IMR-90 (cell line): ENCODE data around the gene KCTD3. TPM values are rescaled to one million over a fixed set of nuclear protein-coding genes. Genes with fewer than 3 reads are reported as not detected.

Experiments used
- ATAC-seq: fragments of 200-7000 bp; cut with Tn5 transposase; 2 replicates; pipeline ENCODE4 v1.9.1; 2020; ENCODE audit warnings: low read depth, mild to moderate bottlenecking, moderate library complexity
- BruUV-seq: library from RNA; stranded (reverse); fragments of 400-500 nt; replicated peaks from 2 replicates; lab custom pipeline; 2021; lab: Mats Ljungman, UMichigan
- CTCF ChIA-PET: fragments of 300-600 bp; formaldehyde crosslinking; extraction: SDS; loops from one replicate; lab custom pipeline; 2021; ENCODE audit warnings: antibody characterized with exemption; lab: Yijun Ruan, JAX
- POLR2A ChIA-PET: fragments of 300-600 bp; sonication (Branson Sonifier 250); formaldehyde crosslinking; loops from one replicate; lab custom pipeline; 2022; ENCODE audit warnings: antibody characterized with exemption; ENCODE audit not compliant: unreplicated experiment; lab: Charles Lee
- DNase-seq: peaks from one replicate; pipeline ENCODE4 v3.0.0; 2013
- H2AFZ ChIP-seq: replicated peaks from 2 replicates; pipeline ENCODE3; 2013; ENCODE audit warnings: low read length, mild to moderate bottlenecking; ENCODE audit not compliant: poor library complexity
- H2AK5ac ChIP-seq: 2 replicates; pipeline ENCODE4 v1.6.1; 2013; ENCODE audit warnings: low read depth, low read length, inconsistent platforms
- H2AK9ac ChIP-seq: replicated peaks from 2 replicates; pipeline ENCODE3; 2013; ENCODE audit warnings: mild to moderate bottlenecking, low read depth, low read length, moderate library complexity; ENCODE audit not compliant: poor library complexity
- H2BK120ac ChIP-seq: 2 replicates; pipeline ENCODE4 v1.6.1; 2013; ENCODE audit warnings: low read depth, low read length, inconsistent platforms
- H2BK15ac ChIP-seq: 3 replicates; pipeline ENCODE4 v1.6.1; 2013; ENCODE audit warnings: low read depth, low read length, inconsistent platforms
- H2BK20ac ChIP-seq: 2 replicates; pipeline ENCODE4 v1.6.1; 2013; ENCODE audit warnings: low read depth, mild to moderate bottlenecking, inconsistent platforms, low read length, moderate library complexity
- H2BK5ac ChIP-seq: 2 replicates; pipeline ENCODE4 v1.6.1; 2013; ENCODE audit warnings: mild to moderate bottlenecking, low read depth, low read length, inconsistent platforms; ENCODE audit not compliant: poor library complexity, severe bottlenecking
- H3K14ac ChIP-seq: replicated peaks from 2 replicates; pipeline ENCODE4 v1.6.1; 2013; ENCODE audit warnings: low read depth, low read length, inconsistent platforms
- H3K18ac ChIP-seq: 2 replicates; pipeline ENCODE4 v1.6.1; 2013; ENCODE audit warnings: low read depth, low read length, control low read depth
- H3K23ac ChIP-seq: 2 replicates; pipeline ENCODE4 v1.6.1; 2013; ENCODE audit warnings: low read depth, low read length, inconsistent platforms
- H3K27ac ChIP-seq: 2 replicates; pipeline ENCODE4 v1.5.1; 2013; ENCODE audit warnings: mild to moderate bottlenecking, control low read depth, low read length; ENCODE audit not compliant: insufficient read depth
- H3K27me3 ChIP-seq: 2 replicates; pipeline ENCODE4 v1.6.1; 2013; ENCODE audit warnings: low read length; ENCODE audit not compliant: control insufficient read depth, insufficient read depth
- H3K36me3 ChIP-seq: 2 replicates; pipeline ENCODE4 v1.6.1; 2013; ENCODE audit warnings: low read length, mixed read lengths; ENCODE audit not compliant: control insufficient read depth, insufficient read depth
- H3K4ac ChIP-seq: 2 replicates; pipeline ENCODE4 v1.6.1; 2013; ENCODE audit warnings: low read depth, low read length, inconsistent platforms
- H3K4me1 ChIP-seq: 2 replicates; pipeline ENCODE4 v1.6.1; 2013; ENCODE audit warnings: low read length, mixed read lengths; ENCODE audit not compliant: control insufficient read depth, insufficient read depth
- H3K4me2 ChIP-seq: 2 replicates; pipeline ENCODE4 v1.6.1; 2013; ENCODE audit warnings: low read depth, mild to moderate bottlenecking, control low read depth, low read length, moderate library complexity
- H3K4me3 ChIP-seq: 2 replicates; pipeline ENCODE4 v1.5.1; 2013; ENCODE audit warnings: low read depth, mild to moderate bottlenecking, control low read depth, low read length, moderate library complexity; ENCODE audit not compliant: insufficient read depth
- H3K56ac ChIP-seq: 2 replicates; pipeline ENCODE4 v1.6.1; 2013; ENCODE audit warnings: low read length, inconsistent platforms; ENCODE audit not compliant: insufficient read depth; ENCODE audit errors: extremely low read depth
- H3K79me1 ChIP-seq, 2 experiments: 2 replicates each; pipeline ENCODE4 v1.6.1; 2013; ENCODE audit warnings: low read length in 2 of 2, inconsistent platforms in 1 of 2, low read depth in 1 of 2
- H3K9ac ChIP-seq: 2 replicates; pipeline ENCODE4 v1.6.1; 2013; ENCODE audit warnings: low read depth, low read length, control low read depth
- H3K9me1 ChIP-seq: 2 replicates; pipeline ENCODE4 v1.6.1; 2013; ENCODE audit warnings: low read length, inconsistent platforms; ENCODE audit not compliant: insufficient read depth
- H3K9me3 ChIP-seq: 2 replicates; pipeline ENCODE4 v1.6.1; 2013; ENCODE audit warnings: low read length; ENCODE audit not compliant: control insufficient read depth, insufficient read depth
- H4K20me1 ChIP-seq: 2 replicates; pipeline ENCODE4 v1.6.1; 2013; ENCODE audit warnings: low read length, inconsistent platforms; ENCODE audit not compliant: insufficient read depth
- H4K5ac ChIP-seq: 2 replicates; pipeline ENCODE4 v1.6.1; 2013; ENCODE audit warnings: mild to moderate bottlenecking, low read depth, low read length, control low read depth
- H4K8ac ChIP-seq, 2 experiments: 2 replicates each; pipeline ENCODE4 v1.6.1; 2013; ENCODE audit warnings: low read depth in 2 of 2, low read length in 2 of 2, control low read depth in 1 of 2, inconsistent platforms in 1 of 2
- H4K91ac ChIP-seq: 2 replicates; pipeline ENCODE4 v1.6.1; 2013; ENCODE audit warnings: low read depth, low read length, inconsistent platforms; ENCODE audit not compliant: insufficient read depth
- BHLHE40 ChIP-seq: fragments of 150-350 bp; IDR thresholded peaks from 2 replicates; pipeline ENCODE4 v1.6.1; 2016; ENCODE audit warnings: mild to moderate bottlenecking, low read depth, low read length
- CEBPB ChIP-seq: IDR thresholded peaks from 2 replicates; pipeline ENCODE4 v1.6.1; 2012; ENCODE audit warnings: low read depth, low read length, improper control_type of control experiment
- CHD1 ChIP-seq: IDR thresholded peaks from 2 replicates; pipeline ENCODE4 v1.6.1; 2012; ENCODE audit warnings: low read depth, low read length, improper control_type of control experiment
- FOS ChIP-seq: fragments of 150-350 bp; IDR thresholded peaks from 2 replicates; pipeline ENCODE4 v1.6.1; 2016; ENCODE audit warnings: low read depth, low read length
- MAFK ChIP-seq: IDR thresholded peaks from 2 replicates; pipeline ENCODE4 v1.6.1; 2012; ENCODE audit warnings: low read depth, low read length, improper control_type of control experiment
- MAZ ChIP-seq: IDR thresholded peaks from 2 replicates; pipeline ENCODE4 v1.6.1; 2012; ENCODE audit warnings: low read depth, mild to moderate bottlenecking, low read length, improper control_type of control experiment, moderate library complexity, borderline replicate concordance
- MXI1 ChIP-seq: IDR thresholded peaks from 2 replicates; pipeline ENCODE4 v1.6.1; 2012; ENCODE audit warnings: low read depth, mild to moderate bottlenecking, low read length, moderate library complexity, borderline replicate concordance
- NFE2L2 ChIP-seq: fragments of 150-350 bp; IDR thresholded peaks from 2 replicates; pipeline ENCODE4 v1.6.1; 2016; ENCODE audit warnings: low read depth, mild to moderate bottlenecking, low read length
- POLR2A ChIP-seq: IDR thresholded peaks from 2 replicates; pipeline ENCODE4 v1.6.1; 2012; ENCODE audit warnings: mild to moderate bottlenecking, low read depth, low read length
- RAD21 ChIP-seq: IDR thresholded peaks from 2 replicates; pipeline ENCODE4 v1.6.1; 2012; ENCODE audit warnings: low read length, improper control_type of control experiment
- RCOR1 ChIP-seq: IDR thresholded peaks from 2 replicates; pipeline ENCODE4 v1.6.1; 2012; ENCODE audit warnings: mild to moderate bottlenecking, low read length, improper control_type of control experiment; ENCODE audit not compliant: insufficient replicate concordance
- RFX5 ChIP-seq: IDR thresholded peaks from 2 replicates; pipeline ENCODE4 v1.8.0; 2012; ENCODE audit warnings: low read depth, mild to moderate bottlenecking, low read length, moderate library complexity
- SMC3 ChIP-seq: fragments of 150-350 bp; IDR thresholded peaks from 2 replicates; pipeline ENCODE4 v1.6.1; 2016; ENCODE audit warnings: low read depth, mild to moderate bottlenecking, antibody characterized with exemption, low read length, moderate library complexity
- USF2 ChIP-seq: fragments of 150-350 bp; IDR thresholded peaks from 2 replicates; pipeline ENCODE4 v1.6.1; 2017; ENCODE audit warnings: mild to moderate bottlenecking, antibody characterized with exemption, low read length, low read depth
- WGBS, 2 experiments: methylation state at CpG; one replicate each; pipeline versions ENCODE4 v1.1.5 to v1.1.7; 2013; ENCODE audit warnings: missing lambda C conversion rate in 2 of 2; ENCODE audit not compliant: insufficient read length in 1 of 2; ENCODE audit errors: extremely low coverage in 2 of 2; 5-methylcytosine and 5-hydroxymethylcytosine counted together
- dilution Hi-C: fragments of 300-500 bp; cut with HindIII; formaldehyde crosslinking; loops from one replicate; pipeline ENCODE4 v1.14.3; 2018; ENCODE audit warnings: low sequenced_read_pairs; ENCODE audit not compliant: unreplicated experiment
- in situ Hi-C: fragments of 300-500 bp; cut with MboI; formaldehyde crosslinking; loops from 3 replicates; pipeline ENCODE4 v1.14.3; 2019; ENCODE audit warnings: low sequenced_read_pairs, inconsistent platforms, mixed read lengths
- intact Hi-C: fragments of 100-400 bp; cut with micrococcal nuclease; formaldehyde crosslinking; loops from 2 replicates; pipeline ENCODE4 v1.10.0; 2022
- polyA plus RNA-seq, 3 experiments: library from polyadenylated mRNA; depleted of rRNA; stranded (reverse); fragments of >200 nt; gene quantifications; 2 replicates each; pipeline ENCODE4 v1.2.3, GENCODE V29; 2012; ENCODE audit warnings: low replicate concordance in 1 of 3
- total RNA-seq: library from RNA; depleted of rRNA; stranded (reverse); fragments of >200 nt; gene quantifications from 2 replicates; pipeline ENCODE4 v1.2.3, GENCODE V29; 2012
- TF ChIP-seq, protein P1 (sequence below): conservative IDR thresholded peaks from 2 replicates; pipeline ENCODE4 v1.5.1; 2012; ENCODE audit warnings: mild to moderate bottlenecking, low read depth, low read length, improper control_type of control experiment
- TF ChIP-seq, protein P2 (sequence below): fragments of 150-350 bp; IDR thresholded peaks from 2 replicates; pipeline ENCODE4 v1.6.1; 2016; ENCODE audit warnings: low read depth, mild to moderate bottlenecking, low read length, moderate library complexity, borderline replicate concordance

Gene KCTD3
- total and polyA plus RNA-seq, 2 of the 4 experiments (the other 2 are of a cell fraction): 43.6 to 49.5 TPM

GRCh38 chr1:215529571-215529970, 37.5 kb upstream of the KCTD3 start:
- no peak overlapping the region for H2AK9ac ChIP-seq
- ChIA-PET CTCF (interaction anchor here (0.5 to 1.4 kb wide), 2 partner anchors 870 to 945 kb away, joined by 3 to 6 read pairs; no protein-coding TSS in a partner anchor), POLR2A (no interaction called here)
- H2BK20ac ChIP-seq: no peak overlapping the region
- no peak overlapping the region for H3K18ac ChIP-seq
- TF ChIP-seq USF2 (no peak), RFX5 (no peak), RCOR1 (no peak), SMC3 (no peak), POLR2A (no peak), CHD1 (no peak), NFE2L2 (no peak), MAZ (no peak), FOS (no peak), MAFK (no peak), CEBPB (no peak), MXI1 (no peak), BHLHE40 (no peak), RAD21 (no peak)
- TF ChIP-seq, protein P1, sequence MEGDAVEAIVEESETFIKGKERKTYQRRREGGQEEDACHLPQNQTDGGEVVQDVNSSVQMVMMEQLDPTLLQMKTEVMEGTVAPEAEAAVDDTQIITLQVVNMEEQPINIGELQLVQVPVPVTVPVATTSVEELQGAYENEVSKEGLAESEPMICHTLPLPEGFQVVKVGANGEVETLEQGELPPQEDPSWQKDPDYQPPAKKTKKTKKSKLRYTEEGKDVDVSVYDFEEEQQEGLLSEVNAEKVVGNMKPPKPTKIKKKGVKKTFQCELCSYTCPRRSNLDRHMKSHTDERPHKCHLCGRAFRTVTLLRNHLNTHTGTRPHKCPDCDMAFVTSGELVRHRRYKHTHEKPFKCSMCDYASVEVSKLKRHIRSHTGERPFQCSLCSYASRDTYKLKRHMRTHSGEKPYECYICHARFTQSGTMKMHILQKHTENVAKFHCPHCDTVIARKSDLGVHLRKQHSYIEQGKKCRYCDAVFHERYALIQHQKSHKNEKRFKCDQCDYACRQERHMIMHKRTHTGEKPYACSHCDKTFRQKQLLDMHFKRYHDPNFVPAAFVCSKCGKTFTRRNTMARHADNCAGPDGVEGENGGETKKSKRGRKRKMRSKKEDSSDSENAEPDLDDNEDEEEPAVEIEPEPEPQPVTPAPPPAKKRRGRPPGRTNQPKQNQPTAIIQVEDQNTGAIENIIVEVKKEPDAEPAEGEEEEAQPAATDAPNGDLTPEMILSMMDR: no peak
- TF ChIP-seq, protein P2, sequence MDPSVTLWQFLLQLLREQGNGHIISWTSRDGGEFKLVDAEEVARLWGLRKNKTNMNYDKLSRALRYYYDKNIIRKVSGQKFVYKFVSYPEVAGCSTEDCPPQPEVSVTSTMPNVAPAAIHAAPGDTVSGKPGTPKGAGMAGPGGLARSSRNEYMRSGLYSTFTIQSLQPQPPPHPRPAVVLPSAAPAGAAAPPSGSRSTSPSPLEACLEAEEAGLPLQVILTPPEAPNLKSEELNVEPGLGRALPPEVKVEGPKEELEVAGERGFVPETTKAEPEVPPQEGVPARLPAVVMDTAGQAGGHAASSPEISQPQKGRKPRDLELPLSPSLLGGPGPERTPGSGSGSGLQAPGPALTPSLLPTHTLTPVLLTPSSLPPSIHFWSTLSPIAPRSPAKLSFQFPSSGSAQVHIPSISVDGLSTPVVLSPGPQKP: no peak
- no TSS peak for BruUV-seq
- no peak overlapping the region for H4K5ac ChIP-seq
- no peak overlapping the region for H3K4me2 ChIP-seq
- H3K4me3 ChIP-seq: no peak overlapping the region
- H4K91ac ChIP-seq: no peak overlapping the region
- no peaks in the 10 kb centered on the region for H3K36me3 ChIP-seq
- no peaks in the 10 kb centered on the region for H3K79me1 ChIP-seq
- H3K4me1 ChIP-seq: peaks cover 3% of the 10 kb centered on the region; the same call in 1 of the 2 replicates
- no peaks in the 10 kb centered on the region for H3K27me3 ChIP-seq
- no peak overlapping the region for H2AK5ac ChIP-seq
- DNase-seq (peak; percentile 20), ATAC-seq (peak; percentile 40)
- H3K9me1 ChIP-seq: 0 out of 2 replicates have a peak, but pooled peaks cover 2% of the 10 kb centered on the region
- H4K20me1 ChIP-seq: no peaks in the 10 kb centered on the region
- H2AFZ ChIP-seq: no peak overlapping the region
- no peak overlapping the region for H2BK15ac ChIP-seq
- no peak overlapping the region for H4K8ac ChIP-seq
- no peak overlapping the region for H3K56ac ChIP-seq
- peaks cover 6% of the 10 kb centered on the region for H3K9me3 ChIP-seq
- H2BK120ac ChIP-seq: no peak overlapping the region
- intact Hi-C loops: loop anchor here (2.0 to 5.0 kb wide), 3 partner anchors 77 to 1317 kb away; partner anchors contain the start of gene KCNK2
- no peak overlapping the region for H3K23ac ChIP-seq
- H3K4ac ChIP-seq: no peak overlapping the region
- no peak overlapping the region for H3K14ac ChIP-seq
- dilution Hi-C loops: loop anchor here (25.0 kb wide), 1 partner anchor 867 kb away; no protein-coding TSS in a partner anchor
- H3K9ac ChIP-seq: no peak overlapping the region
- WGBS, 2 experiments: 100% methylated on average over 1 of the region's 2 CpGs; no CpG with 5 or more reads in 1 of the 2 experiments
- H3K27ac ChIP-seq: no peak overlapping the region
- in situ Hi-C loops: loop anchor here (5.0 to 25.0 kb wide), 2 partner anchors 1197 to 1292 kb away; no protein-coding TSS in a partner anchor
- no peak overlapping the region for H2BK5ac ChIP-seq
